Lung (tissue), 12 donors: Measurements from ENCODE around the gene BRPF3. TPM values are rescaled to one million over a fixed set of nuclear protein-coding genes. Genes with fewer than 3 reads are reported as not detected.

ENCODE experiments used
- ATAC-seq: fragments of 200-7000 bp; cut with Tn5 transposase; one replicate; pipeline ENCODE4 v1.9.1; 2020; ENCODE audit warnings: moderate number of reproducible peaks; ENCODE audit not compliant: insufficient read depth, low FRiP score
- DNase-seq, 3 donors: peaks; one replicate each; pipeline ENCODE4 v3.0.0-alpha.2; 2013 to 2017
- H3K27ac ChIP-seq, 2 donors: one replicate each; pipeline ENCODE4 v1.5.1; 2013; ENCODE audit warnings: mild to moderate bottlenecking in 2 of 2, moderate library complexity in 2 of 2, control low read depth in 1 of 2, inconsistent platforms in 1 of 2, low read depth in 1 of 2, low read length in 1 of 2
- H3K27me3 ChIP-seq, 3 donors: one replicate each; pipeline ENCODE4 v1.5.1; 2013; ENCODE audit warnings: low read length in 2 of 3; ENCODE audit not compliant: control insufficient read depth in 3 of 3, insufficient read depth in 3 of 3
- H3K36me3 ChIP-seq, 4 donors: one replicate each; pipeline ENCODE4 v1.5.1; 2013; ENCODE audit warnings: low read length in 4 of 4, mild to moderate bottlenecking in 1 of 4, moderate library complexity in 1 of 4; ENCODE audit not compliant: control insufficient read depth in 4 of 4, insufficient read depth in 4 of 4
- H3K4me1 ChIP-seq, 5 donors: one replicate each; pipeline ENCODE4 v1.5.1; 2013; ENCODE audit warnings: low read length in 5 of 5, mild to moderate bottlenecking in 2 of 5, moderate library complexity in 1 of 5; ENCODE audit not compliant: control insufficient read depth in 5 of 5, insufficient read depth in 5 of 5
- H3K4me3 ChIP-seq: one replicate; pipeline ENCODE4 v1.5.1; 2013; ENCODE audit warnings: mild to moderate bottlenecking, control low read depth, moderate library complexity
- H3K9ac ChIP-seq, 2 donors: one replicate each; pipeline ENCODE4 v1.5.1; 2013; ENCODE audit warnings: low read length in 2 of 2, control low read depth in 1 of 2; ENCODE audit not compliant: insufficient read depth in 1 of 2
- H3K9me3 ChIP-seq, 4 donors: one replicate each; pipeline ENCODE4 v1.5.1; 2013; ENCODE audit warnings: low read length in 3 of 4, mild to moderate bottlenecking in 1 of 4, moderate library complexity in 1 of 4; ENCODE audit not compliant: control insufficient read depth in 4 of 4, insufficient read depth in 3 of 4
- WGBS, 2 donors: extraction: QIAGEN DNeasy Blood & Tissue Kit; methylation state at CpG; one replicate each; pipeline ENCODE4 v1.1.7; 2013; 5-methylcytosine and 5-hydroxymethylcytosine counted together
- polyA plus RNA-seq, 2 donors: library from polyadenylated mRNA; stranded (reverse); fragments of 200-250 nt; gene quantifications; one replicate each; pipeline ENCODE4 v1.2.1, GENCODE V29; 2013
- total RNA-seq, 2 donors: library from RNA; depleted of rRNA in 1 of 2; stranded (reverse); fragments of >200 nt in 1 of 2; gene quantifications; one replicate each; pipeline ENCODE4 v1.2.1, GENCODE V29; 2014 to 2021
- TF ChIP-seq, protein P1 (sequence below): IDR thresholded peaks from 2 replicates; pipeline ENCODE4 v1.5.1; 2012; ENCODE audit warnings: mild to moderate bottlenecking; ENCODE audit errors: control extremely low read depth, extremely low read depth
- donor health status: control.
- donor health status: control.
- donor health status: Bipolar disorder and iron deficiency.
- donor health status: healthy.
- donor health status: DM: yes; HTN: yes; CAD: no.

The BRPF3 gene
- total and polyA plus RNA-seq, 4 donors, result 7.8 to 29.2 (median 20.2) TPM

- ATAC-seq (no peak), DNase-seq (peak; percentile 20 to 29 (median 28))
- 84 to 87% methylated on average over 8 of the region's 8 CpGs for WGBS, 2 donors
- H3K4me1 ChIP-seq, result peaks cover 0 to 7% (median 3%) of the 10 kb centered on the region in 5 donors
- TF ChIP-seq, protein P1, sequence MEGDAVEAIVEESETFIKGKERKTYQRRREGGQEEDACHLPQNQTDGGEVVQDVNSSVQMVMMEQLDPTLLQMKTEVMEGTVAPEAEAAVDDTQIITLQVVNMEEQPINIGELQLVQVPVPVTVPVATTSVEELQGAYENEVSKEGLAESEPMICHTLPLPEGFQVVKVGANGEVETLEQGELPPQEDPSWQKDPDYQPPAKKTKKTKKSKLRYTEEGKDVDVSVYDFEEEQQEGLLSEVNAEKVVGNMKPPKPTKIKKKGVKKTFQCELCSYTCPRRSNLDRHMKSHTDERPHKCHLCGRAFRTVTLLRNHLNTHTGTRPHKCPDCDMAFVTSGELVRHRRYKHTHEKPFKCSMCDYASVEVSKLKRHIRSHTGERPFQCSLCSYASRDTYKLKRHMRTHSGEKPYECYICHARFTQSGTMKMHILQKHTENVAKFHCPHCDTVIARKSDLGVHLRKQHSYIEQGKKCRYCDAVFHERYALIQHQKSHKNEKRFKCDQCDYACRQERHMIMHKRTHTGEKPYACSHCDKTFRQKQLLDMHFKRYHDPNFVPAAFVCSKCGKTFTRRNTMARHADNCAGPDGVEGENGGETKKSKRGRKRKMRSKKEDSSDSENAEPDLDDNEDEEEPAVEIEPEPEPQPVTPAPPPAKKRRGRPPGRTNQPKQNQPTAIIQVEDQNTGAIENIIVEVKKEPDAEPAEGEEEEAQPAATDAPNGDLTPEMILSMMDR, result no peak
- no peak overlapping the region for H3K4me3 ChIP-seq
- H3K9me3 ChIP-seq, result no peaks in the 10 kb centered on the region
- H3K36me3 ChIP-seq, result no peaks in the 10 kb centered on the region
- no peak overlapping the region for H3K9ac ChIP-seq
- H3K27me3 ChIP-seq, result no peaks in the 10 kb centered on the region
- H3K27ac ChIP-seq, result no peak overlapping the region
These were observed 48.2 kb downstream of the BRPF3 start for GRCh38 chr6:36244641-36245280.

- WGBS, 2 donors, result 54 to 71% methylated on average over 8 of the region's 8 CpGs
- no peaks in the 10 kb centered on the region for H3K36me3 ChIP-seq
- no peak overlapping the region for H3K27ac ChIP-seq
- DNase-seq (peak in 2 of 3 donors; percentile 41 to 61), ATAC-seq (no peak)
- no peaks in the 10 kb centered on the region for H3K9me3 ChIP-seq
- H3K4me1 ChIP-seq, result peaks cover 0 to 7% (median 3%) of the 10 kb centered on the region in 5 donors
- H3K27me3 ChIP-seq, result no peaks in the 10 kb centered on the region
- no peak overlapping the region for H3K4me3 ChIP-seq
- no peak overlapping the region for H3K9ac ChIP-seq
- TF ChIP-seq, protein P1, result no peak
These were observed 49.1 kb downstream of the BRPF3 start for GRCh38 chr6:36245572-36246061.

DNA sequence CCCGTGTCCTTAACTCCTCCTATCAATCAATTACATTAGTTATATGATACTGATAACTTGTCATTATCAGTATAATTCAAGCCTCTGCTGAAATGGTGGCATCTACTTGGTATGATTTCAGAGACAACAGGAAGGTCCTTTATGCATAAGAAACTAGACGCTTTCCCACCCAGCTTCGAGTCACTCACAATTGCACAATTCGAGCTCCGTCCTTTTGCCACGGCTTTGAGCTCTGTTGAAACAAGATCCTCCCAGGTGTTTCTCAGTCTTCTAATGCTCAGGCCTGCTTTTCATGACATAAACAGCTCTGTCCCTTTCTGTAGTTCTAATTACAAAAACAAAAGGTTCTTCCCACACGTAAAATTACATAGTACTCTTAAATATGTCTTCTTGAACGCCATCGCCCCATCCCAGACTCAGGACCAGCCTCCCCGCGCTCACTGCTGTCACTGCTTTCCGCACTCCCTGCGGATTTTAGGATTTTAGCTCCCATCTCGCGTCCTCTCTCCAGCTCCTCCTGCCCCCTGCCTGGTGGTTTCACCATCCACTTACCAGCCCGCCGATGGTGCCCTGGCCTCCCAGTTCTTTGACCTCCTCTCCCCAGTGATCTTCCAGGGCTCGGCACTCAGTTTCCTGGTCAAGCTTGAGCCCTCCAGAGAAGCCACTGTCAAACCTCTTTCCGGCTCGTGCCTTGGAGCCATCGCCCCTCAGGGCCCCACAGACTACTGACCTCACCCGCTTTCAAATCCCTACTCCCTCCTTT, 50.1 kb downstream of the BRPF3 start:
- DNase-seq, result no peak
- WGBS, 2 donors, result 84 to 89% methylated on average over 22 of the region's 22 CpGs
- TF ChIP-seq, protein P1, result no peak
- H3K27me3 ChIP-seq, result no peaks in the 10 kb centered on the region
- no peaks in the 10 kb centered on the region for H3K36me3 ChIP-seq
- no peak for ATAC-seq
- peaks cover 0 to 7% (median 3%) of the 10 kb centered on the region in 5 donors for H3K4me1 ChIP-seq
- H3K9ac ChIP-seq, result no peak overlapping the region
- no peak overlapping the region for H3K4me3 ChIP-seq
- H3K27ac ChIP-seq, result no peak overlapping the region
- no peaks in the 10 kb centered on the region for H3K9me3 ChIP-seq
